CD4-positive, alpha-beta memory T cell (primary cell): ENCODE results near the gene ARF1. TPM values are rescaled to one million over a fixed set of nuclear protein-coding genes. Genes with fewer than 3 reads are reported as not detected.
A peak's percentile ranks its signal among the peaks of the same experiment; 100 is the strongest.

Experiments
- CTCF ChIA-PET: fragments of 350-600 bp; sonication (Branson Sonifier 250); formaldehyde crosslinking; loops from one replicate; lab custom pipeline; 2021; ENCODE audit warnings: inconsistent platforms; ENCODE audit not compliant: partially characterized antibody; lab: Charles Lee
- POLR2A ChIA-PET: fragments of 350-600 bp; sonication (Branson Sonifier 250); formaldehyde crosslinking; loops from one replicate; lab custom pipeline; 2021; ENCODE audit not compliant: partially characterized antibody; lab: Charles Lee
- DNase-seq, 5 donors: peaks; one replicate each; pipeline versions ENCODE4 v3.0.0 to v3.0.0-alpha.2; 2020 to 2022; ENCODE audit warnings: mixed read lengths in 1 of 5
- H3K27ac ChIP-seq: one replicate; pipeline ENCODE4 v1.7.0; 2013; ENCODE audit warnings: low read depth, low read length
- H3K27me3 ChIP-seq: 2 replicates; pipeline ENCODE4 v1.7.0; 2013; ENCODE audit warnings: mild to moderate bottlenecking, low read length, moderate library complexity; ENCODE audit not compliant: insufficient read depth
- H3K36me3 ChIP-seq: 2 replicates; pipeline ENCODE4 v1.7.0; 2013; ENCODE audit warnings: mild to moderate bottlenecking, low read length, moderate library complexity; ENCODE audit not compliant: insufficient read depth
- H3K4me1 ChIP-seq: 2 replicates; pipeline ENCODE4 v1.7.0; 2013; ENCODE audit warnings: mild to moderate bottlenecking, low read length, moderate library complexity; ENCODE audit not compliant: insufficient read depth
- H3K4me3 ChIP-seq, 2 donors: one replicate each; pipeline ENCODE4 v1.7.0; 2013; ENCODE audit warnings: low read length in 2 of 2, mild to moderate bottlenecking in 1 of 2
- H3K9me3 ChIP-seq, 2 donors: one replicate each; pipeline ENCODE4 v1.7.0; 2013; ENCODE audit warnings: low read length in 2 of 2, control low read depth in 1 of 2; ENCODE audit not compliant: control insufficient read depth in 1 of 2
- H3K27ac Mint-ChIP-seq, 7 donors: one replicate each; pipeline ENCODE4 v1.8.0; 2020 to 2021; ENCODE audit warnings: mixed read lengths in 7 of 7, mild to moderate bottlenecking in 6 of 7, inconsistent platforms in 3 of 7, moderate library complexity in 3 of 7
- H3K27me3 Mint-ChIP-seq, 2 donors: one replicate each; pipeline ENCODE4 v1.8.0; 2020 to 2021; ENCODE audit warnings: mixed read lengths in 2 of 2
- H3K36me3 Mint-ChIP-seq, 2 donors: one replicate each; pipeline ENCODE4 v1.8.0; 2020 to 2021; ENCODE audit warnings: mixed read lengths in 2 of 2, inconsistent platforms in 1 of 2, mild to moderate bottlenecking in 1 of 2
- H3K4me1 Mint-ChIP-seq, 4 donors: one replicate each; pipeline ENCODE4 v1.8.0; 2020 to 2021; ENCODE audit warnings: mixed read lengths in 4 of 4, mild to moderate bottlenecking in 1 of 4
- H3K4me3 Mint-ChIP-seq, 8 donors: one replicate each; pipeline ENCODE4 v1.8.0; 2020 to 2021; ENCODE audit warnings: mixed read lengths in 8 of 8, mild to moderate bottlenecking in 7 of 8, moderate library complexity in 6 of 8, inconsistent platforms in 3 of 8
- H3K9me3 Mint-ChIP-seq, 8 donors: one replicate each; pipeline ENCODE4 v1.8.0; 2020 to 2021; ENCODE audit warnings: mixed read lengths in 8 of 8, mild to moderate bottlenecking in 5 of 8, inconsistent platforms in 3 of 8, moderate library complexity in 1 of 8
- intact Hi-C: fragments of 100-400 bp; cut with micrococcal nuclease; formaldehyde crosslinking; loops from one replicate; pipeline ENCODE4 v1.15.1; 2023
- polyA plus RNA-seq, 2 donors: library from polyadenylated mRNA; unstranded; fragments of 300-500 nt; fragmentation: Illumina TruSeq; gene quantifications; one replicate each; pipeline ENCODE4 v1.2.3, GENCODE V29; 2021
- total RNA-seq, 2 experiments: library from RNA; stranded (reverse); gene quantifications; one replicate each; pipeline ENCODE4 v1.2.3, GENCODE V29; 2021

Gene ARF1
- total and polyA plus RNA-seq, 4 experiments from 2014 or later: 265 to 600 (median 382) TPM

DNA sequence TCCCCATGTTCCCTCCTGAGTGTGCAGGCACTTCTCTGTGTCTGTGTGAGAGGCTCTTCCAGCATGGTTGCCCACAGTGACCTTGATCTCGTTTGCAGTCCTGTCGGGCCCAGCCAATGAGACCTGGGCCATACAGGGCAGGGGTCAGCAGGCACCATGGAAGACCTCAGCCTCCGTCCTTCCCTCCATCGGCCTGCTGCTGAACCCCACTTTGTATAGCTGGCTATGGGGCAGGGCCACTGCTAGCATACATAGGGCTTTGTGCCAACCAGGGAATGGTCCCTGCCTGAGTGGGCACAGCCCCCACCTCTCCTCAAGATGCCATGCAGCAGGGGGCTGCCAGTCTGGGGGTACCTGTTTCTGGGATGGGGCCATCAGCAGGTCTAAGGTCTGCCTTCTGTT lies 16.8 kb downstream of the ARF1 start:
- POLR2A ChIA-PET: interaction anchor here (1.0 to 12.8 kb wide), 2 partner anchors 9 to 13 kb away, joined by 4 to 146 read pairs; partner anchors contain the start of gene ARF1
- peaks cover 36% of the 10 kb centered on the region for H3K4me1 ChIP-seq
- Mint-ChIP-seq H3K9me3 (peaks cover 0 to 18% (median 9%) of the 10 kb centered on the region in 8 donors), H3K27ac (peak overlapping the region in 5 of 7 donors; percentile 9 to 93 (median 70)), H3K4me1 (peaks cover 14 to 70% (median 43%) of the 10 kb centered on the region in 4 donors), H3K4me3 (peak overlapping the region in 1 of 8 donors; percentile 17), H3K36me3 (peaks cover 35 to 60% of the 10 kb centered on the region in 2 donors), H3K27me3 (no peaks in the 10 kb centered on the region)
- H3K27me3 ChIP-seq: no peaks in the 10 kb centered on the region
- no peak for DNase-seq
- no peak overlapping the region for H3K4me3 ChIP-seq
- peaks cover 44% of the 10 kb centered on the region for H3K36me3 ChIP-seq
- intact Hi-C loops: no loop called here
- CTCF ChIA-PET: interaction anchor here (1.5 kb wide), 1 partner anchor 15 kb away, joined by 4 read pairs; no protein-coding TSS in a partner anchor
- H3K9me3 ChIP-seq: peaks cover 0 to 6% of the 10 kb centered on the region in 2 donors
- H3K27ac ChIP-seq: no peak overlapping the region

DNA sequence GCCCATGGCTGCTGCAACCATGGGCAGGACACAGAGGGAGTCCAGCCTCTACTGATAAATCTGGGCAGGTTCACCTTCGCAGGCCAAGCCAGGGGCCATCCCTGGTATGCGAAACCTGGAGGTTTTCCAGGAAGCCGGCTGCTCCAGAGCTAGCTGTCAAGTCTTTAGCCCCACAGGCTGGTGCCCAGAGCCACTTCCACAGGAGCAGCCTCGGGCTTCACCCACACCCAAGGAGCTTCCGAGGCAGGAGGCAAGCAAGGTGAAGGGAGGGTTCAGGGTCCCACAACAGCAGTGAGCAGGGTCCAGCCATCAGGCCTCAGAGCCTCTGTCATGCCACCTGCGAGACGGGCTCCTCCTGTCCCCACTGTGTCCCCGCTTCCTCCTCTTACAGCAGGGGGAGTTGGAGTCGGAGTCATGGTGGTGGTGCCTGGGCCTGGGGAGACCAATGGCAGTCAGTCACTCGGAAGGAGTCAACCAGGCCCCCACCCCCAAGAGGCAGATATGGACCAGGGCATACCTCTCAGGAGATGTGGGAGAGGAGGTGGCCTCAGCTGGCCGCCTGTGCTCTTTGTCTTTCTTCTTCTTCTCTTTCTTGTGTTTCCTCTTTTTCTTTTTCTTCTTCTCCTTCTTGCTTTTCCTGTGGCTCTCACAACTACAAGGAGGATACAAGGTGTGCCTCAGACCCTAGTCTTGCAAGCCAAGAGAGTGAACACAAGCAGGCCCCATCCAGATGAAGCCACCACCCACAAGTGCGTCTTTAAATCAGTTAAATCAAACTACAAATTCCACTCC lies 18.5 kb downstream of the ARF1 start:
- DNase-seq: no peak
- H3K4me1 Mint-ChIP-seq: peaks cover 6 to 60% (median 35%) of the 10 kb centered on the region in 4 donors
- intact Hi-C loops: no loop called here

DNA sequence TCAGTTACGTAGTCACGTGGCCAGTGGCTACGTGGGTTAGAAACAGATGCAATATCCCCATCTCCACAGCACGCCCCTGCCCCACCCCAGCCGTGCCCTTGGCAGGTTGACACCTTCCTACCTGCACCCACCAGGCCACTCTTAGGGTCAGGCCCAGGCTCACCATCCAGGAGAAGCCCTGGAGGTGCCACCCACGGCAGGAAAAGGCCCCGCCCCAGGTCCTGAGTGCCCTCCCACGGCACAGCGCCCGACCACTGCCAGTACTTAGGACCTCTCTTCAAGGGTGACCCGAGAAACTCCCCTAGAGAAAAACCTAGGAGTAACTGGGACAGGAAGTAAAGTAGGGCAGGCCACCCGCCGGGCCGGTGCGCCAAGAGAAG lies 19.1 kb downstream of the ARF1 start:
- H3K4me1 Mint-ChIP-seq: peaks cover 6 to 59% (median 34%) of the 10 kb centered on the region in 4 donors
- Histone ChIP-seq H3K27ac (peak overlapping the region; percentile 85), H3K4me1 (peaks cover 20% of the 10 kb centered on the region), H3K36me3 (peaks cover 43% of the 10 kb centered on the region), H3K4me3 (peak overlapping the region in 1 of 2 donors; percentile 98), H3K9me3 (no peaks in the 10 kb centered on the region), H3K27me3 (no peaks in the 10 kb centered on the region)
- no peaks in the 10 kb centered on the region for H3K27me3 Mint-ChIP-seq
- ChIA-PET CTCF (interaction anchor here (1.1 to 1.2 kb wide), 2 partner anchors 18 to 19 kb away, joined by 3 to 4 read pairs; partner anchors contain the start of gene ARF1), POLR2A (interaction anchor here (0.7 to 12.8 kb wide), 3 partner anchors 15 to 336 kb away, joined by 3 to 146 read pairs (median 3); partner anchors contain the start of gene ARF1)
- peaks cover 0 to 9% (median 0%) of the 10 kb centered on the region in 8 donors for H3K9me3 Mint-ChIP-seq
- peak in 4 of 5 donors; percentile 32 to 74 (median 40) for DNase-seq
- peak overlapping the region; percentile 91 to 96 (median 93) for H3K27ac Mint-ChIP-seq
- H3K4me3 Mint-ChIP-seq: peak overlapping the region; percentile 68 to 94 (median 80)
- H3K36me3 Mint-ChIP-seq: peaks cover 18 to 48% of the 10 kb centered on the region in 2 donors
- intact Hi-C loops: no loop called here

More for the DNA sequence above, 18.5 kb downstream of the ARF1 start:
- H3K27me3 ChIP-seq: no peaks in the 10 kb centered on the region
- Mint-ChIP-seq H3K36me3 (peaks cover 19 to 46% of the 10 kb centered on the region in 2 donors), H3K27ac (peak overlapping the region; percentile 91 to 96 (median 93)), H3K9me3 (peaks cover 0 to 9% (median 0%) of the 10 kb centered on the region in 8 donors), H3K4me3 (peak overlapping the region; percentile 68 to 94 (median 80)), H3K27me3 (no peaks in the 10 kb centered on the region)
- H3K4me3 ChIP-seq: no peak overlapping the region
- ChIA-PET CTCF (interaction anchor here (1.1 to 1.2 kb wide), 2 partner anchors 17 to 19 kb away, joined by 3 to 4 read pairs; partner anchors contain the start of gene ARF1), POLR2A (interaction anchor here (0.7 to 12.8 kb wide), 2 partner anchors 14 to 43 kb away, joined by 3 to 146 read pairs; partner anchors contain the start of gene ARF1)
- peaks cover 40% of the 10 kb centered on the region for H3K36me3 ChIP-seq
- H3K9me3 ChIP-seq: no peaks in the 10 kb centered on the region
- H3K27ac ChIP-seq: peak overlapping the region; percentile 85
- H3K4me1 ChIP-seq: peaks cover 26% of the 10 kb centered on the region

DNA sequence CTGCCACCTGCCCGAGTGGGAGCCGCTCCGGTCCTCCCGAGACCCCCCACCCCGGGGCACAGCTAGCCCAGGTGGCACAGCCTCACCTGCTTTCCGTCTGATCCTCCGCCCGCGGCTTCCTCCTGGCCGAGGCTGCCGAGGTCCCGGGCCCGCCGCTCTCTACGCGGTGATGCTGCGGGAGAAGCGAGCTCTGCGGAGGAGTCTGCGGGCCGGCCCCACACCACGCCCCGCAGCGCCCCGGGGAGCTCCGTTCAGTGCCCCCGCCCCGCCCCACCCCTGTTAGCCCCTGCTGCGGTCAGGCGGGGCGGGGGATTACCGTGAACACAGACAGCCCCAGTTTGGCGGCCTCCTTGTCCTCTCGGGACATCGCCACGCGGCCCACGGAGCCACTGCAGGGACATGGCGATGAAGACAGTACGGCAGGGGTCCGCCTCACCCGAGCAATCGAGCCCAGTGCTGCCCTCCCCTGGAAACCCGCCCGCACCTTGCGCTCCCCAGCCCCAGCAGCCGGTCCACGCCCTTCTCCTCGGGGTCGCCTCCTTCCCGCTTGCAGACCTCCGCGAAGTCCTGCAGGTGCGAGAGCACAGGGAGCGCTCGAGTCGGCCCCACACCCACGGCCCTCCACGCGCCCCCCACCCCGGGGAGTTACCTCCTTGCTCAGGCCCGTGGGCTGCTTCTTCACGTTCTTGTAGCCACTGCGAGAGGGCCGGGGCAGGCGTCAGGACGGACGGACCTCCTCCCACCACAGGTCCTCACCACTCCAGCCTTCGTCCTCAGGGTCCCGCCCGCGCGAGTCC lies 19.7 kb downstream of the ARF1 start:
- Mint-ChIP-seq H3K9me3 (peaks cover 0 to 9% (median 0%) of the 10 kb centered on the region in 8 donors), H3K4me1 (peaks cover 6 to 64% (median 32%) of the 10 kb centered on the region in 4 donors), H3K4me3 (peak overlapping the region; percentile 82 to 94 (median 85)), H3K27me3 (no peaks in the 10 kb centered on the region), H3K36me3 (peaks cover 18 to 46% of the 10 kb centered on the region in 2 donors), H3K27ac (peak overlapping the region; percentile 87 to 97 (median 93))
- peaks cover 20% of the 10 kb centered on the region for H3K4me1 ChIP-seq
- DNase-seq: peak; percentile 62 to 84 (median 65)
- peaks cover 41% of the 10 kb centered on the region for H3K36me3 ChIP-seq
- peak overlapping the region; percentile 29 to 98 for H3K4me3 ChIP-seq
- ChIA-PET CTCF (interaction anchor here (1.1 to 1.2 kb wide), 2 partner anchors 18 to 20 kb away, joined by 3 to 4 read pairs; partner anchors contain the start of gene ARF1), POLR2A (interaction anchor here (0.6 to 12.8 kb wide), 4 partner anchors 16 to 336 kb away, joined by 3 to 146 read pairs (median 3); partner anchors contain the start of genes ARF1 and IBA57)
- no peaks in the 10 kb centered on the region for H3K9me3 ChIP-seq
- no peaks in the 10 kb centered on the region for H3K27me3 ChIP-seq
- H3K27ac ChIP-seq: peak overlapping the region; percentile 85
- intact Hi-C loops: no loop called here

DNA sequence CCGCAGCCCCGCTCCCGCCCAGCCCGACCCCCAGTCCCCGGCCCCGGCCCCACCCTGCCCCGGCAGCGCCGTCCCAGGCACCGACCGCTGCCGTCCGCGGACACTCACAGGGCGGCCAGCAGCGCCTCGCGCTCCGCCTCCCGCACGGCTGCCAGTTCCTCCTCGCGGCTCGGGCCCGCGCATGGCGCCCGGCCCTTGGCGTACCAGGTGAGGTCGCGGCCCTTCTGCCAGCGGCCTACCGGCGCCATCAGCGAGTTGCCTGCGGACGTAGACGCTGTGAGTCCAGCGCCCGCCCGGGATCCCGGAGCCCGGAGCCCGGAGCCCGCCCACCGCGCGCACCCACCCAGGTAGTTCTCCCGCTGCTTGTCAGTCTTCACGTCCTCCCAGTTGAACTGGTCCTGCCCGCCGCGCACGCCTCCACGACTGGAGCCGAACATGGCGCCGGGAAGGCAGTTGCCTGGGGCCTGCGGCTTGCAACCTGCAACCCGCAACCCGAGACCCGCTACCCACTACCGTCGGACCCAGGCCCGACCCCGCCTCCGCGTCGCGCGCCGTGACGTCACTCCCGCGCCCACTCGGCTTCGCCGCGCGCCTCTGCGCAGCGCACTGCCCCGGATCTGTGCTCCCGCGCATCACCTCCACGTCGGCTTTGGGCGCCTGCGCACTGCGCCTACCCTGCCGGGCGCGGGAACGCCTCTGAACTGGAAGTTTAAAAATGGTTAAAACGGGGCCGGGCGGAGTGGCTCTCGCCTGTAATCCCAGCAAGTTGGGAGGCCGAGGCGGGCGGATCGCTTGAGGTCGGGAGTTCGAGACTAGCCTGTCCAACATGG lies 20.5 kb downstream of the ARF1 start, which contains the start of gene C1orf35:
TSS of gene C1orf35 (minus strand) at position 535 of the 830 bp plus-strand sequence. CDS start at position 437, 98 bp downstream.
- Mint-ChIP-seq H3K9me3 (peaks cover 0 to 9% (median 0%) of the 10 kb centered on the region in 8 donors), H3K4me3 (peak within 1 kb of the TSS; percentile 90 to 95 (median 94)), H3K27ac (peak within 1 kb of the TSS; percentile 93 to 97 (median 97)), H3K36me3 (peaks cover 11 to 40% of the 10 kb centered on the region in 2 donors), H3K27me3 (no peaks in the 10 kb centered on the region), H3K4me1 (peaks cover 6 to 61% (median 33%) of the 10 kb centered on the region in 4 donors)
- peak; percentile 93 to 95 (median 94) for DNase-seq
- H3K36me3 ChIP-seq: peaks cover 33% of the 10 kb centered on the region
- H3K27ac ChIP-seq: peak within 1 kb of the TSS; percentile 85
- POLR2A ChIA-PET: interaction anchor here (1.3 to 2.6 kb wide), 2 partner anchors 20 to 63 kb away, joined by 7 to 13 read pairs; partner anchors contain the start of genes ARF1 and IBA57
- CTCF ChIA-PET: no interaction called here
- intact Hi-C loops: loop anchor here (1.0 kb wide), 3 partner anchors 21 to 62 kb away; partner anchors contain the start of genes ARF1, GUK1 and IBA57
- no peaks in the 10 kb centered on the region for H3K27me3 ChIP-seq
- peaks cover 25% of the 10 kb centered on the region for H3K4me1 ChIP-seq
- no peaks in the 10 kb centered on the region for H3K9me3 ChIP-seq
- H3K4me3 ChIP-seq: peak within 1 kb of the TSS; percentile 54 to 98
